ENCODE measurements around the gene PIK3AP1. TPM values are rescaled to one million over a fixed set of nuclear protein-coding genes. Genes with fewer than 3 reads are reported as not detected.
"Not testable (repeated sequence)": the region's sequence is repeated elsewhere in the genome, so short reads cannot be mapped to it uniquely, and the experiment has no call there.

PIK3AP1 gene
- total RNA-seq, 1 donor from 2014 or later, result not detected

DNA sequence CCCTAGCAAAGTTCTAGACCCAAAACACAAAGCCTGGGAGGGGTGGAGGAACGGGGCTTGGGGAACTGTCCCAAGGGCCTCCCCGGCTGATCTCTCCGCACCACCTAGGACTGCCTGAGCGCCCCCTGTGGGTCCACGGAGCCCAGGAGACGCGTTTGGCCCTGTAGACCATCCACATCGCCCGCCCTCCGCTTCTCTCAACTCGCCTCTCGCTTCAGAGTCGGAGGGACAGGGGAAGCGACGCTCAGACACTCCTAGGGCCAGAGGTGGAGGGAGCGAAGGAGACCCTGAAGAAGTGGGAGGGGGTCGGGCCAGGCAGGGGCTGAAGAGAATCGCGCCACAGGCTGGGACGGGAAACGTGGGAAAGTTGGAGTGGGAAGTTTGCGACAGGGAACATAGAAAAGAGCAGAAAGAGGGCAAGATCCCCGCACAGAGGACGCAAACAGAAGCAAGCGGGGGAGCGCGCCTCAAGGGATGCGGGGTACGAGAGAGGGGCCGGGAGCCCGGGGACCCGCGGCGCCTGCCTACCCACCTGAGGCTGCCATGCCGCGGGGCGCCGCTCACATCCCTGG is 378 bp downstream of the PIK3AP1 start:
- peak; percentile 11 for DNase-seq

DNA sequence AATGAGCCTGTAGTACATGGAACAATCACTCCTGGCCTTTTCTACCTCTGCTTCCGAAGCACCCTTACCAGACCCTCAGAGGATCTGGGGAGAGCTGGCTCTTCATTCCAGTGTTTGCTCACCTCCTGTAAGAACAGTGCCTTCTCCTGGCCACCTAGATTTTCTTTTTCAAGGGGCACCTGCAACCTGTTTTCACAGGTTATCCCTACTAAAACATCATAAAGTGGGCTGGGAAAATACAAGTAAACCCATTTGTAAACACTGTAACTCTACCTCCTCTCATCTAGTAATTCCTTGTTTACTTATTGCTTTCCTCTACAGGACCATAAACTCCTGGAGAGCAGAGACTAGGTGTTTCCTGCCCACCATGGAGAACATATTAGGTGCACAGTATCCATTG is 1.1 kb downstream of the PIK3AP1 start:
- no peak for DNase-seq

DNA sequence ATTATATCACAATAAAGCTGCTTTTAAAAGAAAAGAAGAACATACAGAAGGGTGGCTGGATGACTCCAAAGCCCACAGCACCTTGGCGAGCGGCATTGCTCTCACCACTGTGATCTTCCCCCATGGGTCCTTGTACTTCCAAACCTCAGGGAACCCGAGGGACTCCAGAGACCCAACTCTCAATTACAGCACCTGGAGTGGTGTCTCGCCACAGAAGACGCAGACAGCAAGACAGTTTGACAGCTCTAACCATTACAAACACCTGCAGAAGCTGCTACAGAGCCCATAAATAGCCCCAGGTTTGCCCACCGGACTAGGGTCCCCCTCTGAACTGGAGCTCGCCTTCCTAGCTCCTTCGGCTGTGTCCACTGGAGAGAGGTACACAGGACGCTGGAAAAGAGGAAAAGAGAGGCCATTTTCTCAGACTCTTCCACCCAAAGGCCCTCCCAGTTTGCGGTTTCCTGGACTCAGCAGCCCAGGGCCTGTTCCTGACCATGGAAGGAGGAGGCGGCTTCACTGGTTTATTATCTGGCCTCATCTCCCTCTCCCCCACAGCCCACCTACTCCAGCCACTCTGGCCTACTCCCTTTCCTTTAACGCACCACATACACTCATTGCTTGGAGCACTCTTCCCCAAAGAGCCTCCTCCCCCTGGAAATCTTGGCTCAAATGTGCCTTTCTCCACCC is 1.9 kb downstream of the PIK3AP1 start:
- DNase-seq, result no peak

DNA sequence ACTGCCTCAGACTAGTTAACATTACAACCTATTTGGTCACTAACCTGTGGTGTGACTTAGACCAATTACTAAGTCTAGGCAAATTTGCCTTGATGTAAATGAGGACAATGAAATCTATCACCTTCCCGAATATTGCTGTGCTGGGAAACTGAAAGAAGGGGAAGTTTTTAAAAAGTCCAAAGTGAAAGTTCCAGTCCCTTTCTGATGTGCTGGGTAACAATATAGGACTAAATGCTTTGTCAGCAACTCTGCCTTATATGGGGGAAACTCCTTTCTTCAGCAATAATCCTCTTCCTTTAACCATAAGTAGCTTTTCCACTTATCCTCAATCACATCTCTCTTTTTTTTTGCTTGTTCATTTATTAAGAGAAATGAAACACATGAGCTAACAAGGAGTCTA is 3.9 kb downstream of the PIK3AP1 start:
- DNase-seq, result no peak

DNA sequence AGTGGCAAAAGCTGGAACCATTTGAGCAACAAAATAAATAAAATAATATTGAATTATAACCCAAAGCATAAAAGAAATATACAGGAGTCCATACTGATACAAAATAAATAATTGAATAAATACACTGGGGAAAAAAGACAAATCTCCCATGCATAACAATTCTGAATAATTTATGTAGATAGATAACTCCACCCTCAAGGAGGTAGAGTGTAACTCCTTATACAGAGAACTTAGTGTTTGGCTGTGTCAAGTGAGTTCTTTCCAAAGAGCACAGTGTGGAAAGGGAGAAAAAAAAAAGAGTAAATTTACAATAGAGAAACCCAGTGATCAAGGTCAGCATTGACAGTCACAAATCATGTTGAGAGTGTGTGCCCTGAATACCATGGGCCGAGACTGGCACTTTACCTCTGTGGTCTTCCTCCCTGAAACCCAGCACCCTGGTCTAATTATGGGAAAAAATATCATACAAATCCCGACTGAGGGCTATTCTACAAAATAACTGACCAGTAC is 5.5 kb downstream of the PIK3AP1 start:
- DNase-seq, result no peak

DNA sequence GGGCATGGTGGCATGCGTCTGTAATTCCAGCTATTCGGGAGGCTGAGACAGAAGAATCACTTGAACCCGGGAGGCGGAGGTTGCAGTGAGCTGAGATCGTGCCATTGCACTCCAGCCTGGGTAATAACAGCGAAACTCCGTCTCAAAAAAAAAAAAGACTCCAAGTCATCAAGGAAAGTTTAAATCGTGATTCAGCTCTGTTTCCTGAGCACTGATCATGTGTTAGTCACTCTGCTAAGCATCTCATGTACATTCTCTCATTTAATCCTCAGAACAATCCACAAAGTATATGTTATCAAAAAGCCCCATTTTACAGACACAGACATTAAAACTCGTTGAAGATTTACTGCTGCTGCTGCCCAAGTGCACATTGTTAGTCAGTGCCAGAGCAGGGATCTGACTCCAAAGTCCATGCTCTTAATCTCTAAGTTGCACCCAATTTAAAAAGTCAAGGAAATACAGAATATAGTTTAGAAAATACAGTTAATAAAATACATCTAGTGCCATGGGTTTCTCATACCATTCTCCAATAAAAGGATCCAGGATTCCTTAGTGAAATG is 6.2 kb downstream of the PIK3AP1 start:
- DNase-seq, result peak; percentile 44

DNA sequence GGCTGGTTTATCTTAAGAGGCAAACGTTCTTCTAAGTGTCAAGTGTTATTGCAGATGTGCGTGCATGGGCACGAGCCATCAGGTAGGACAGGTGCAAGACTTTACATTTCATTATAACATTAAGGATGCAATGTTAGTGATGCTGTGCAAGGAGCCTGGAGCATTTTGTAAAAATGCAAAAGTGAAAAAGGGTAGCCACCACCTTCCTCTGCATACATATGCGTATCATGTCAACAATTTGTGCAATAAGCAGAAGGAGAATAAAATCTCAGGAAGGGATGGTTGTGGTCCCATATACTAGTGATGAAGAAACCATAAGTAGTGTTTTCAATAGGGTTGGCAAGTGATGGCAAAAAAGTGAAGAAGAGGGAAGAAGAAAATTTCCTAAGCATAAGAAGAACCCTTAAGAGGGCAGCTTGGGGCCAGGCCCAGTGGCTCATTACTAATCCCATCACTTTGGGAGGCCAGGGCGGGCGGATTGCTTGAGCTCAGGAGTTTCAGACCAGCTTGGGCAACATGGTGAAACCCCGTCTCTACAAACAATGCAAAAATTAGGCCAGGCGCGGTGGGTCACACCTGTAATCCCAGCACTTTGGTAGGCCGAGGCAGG is 7.5 kb downstream of the PIK3AP1 start:
- DNase-seq, result no peak

DNA sequence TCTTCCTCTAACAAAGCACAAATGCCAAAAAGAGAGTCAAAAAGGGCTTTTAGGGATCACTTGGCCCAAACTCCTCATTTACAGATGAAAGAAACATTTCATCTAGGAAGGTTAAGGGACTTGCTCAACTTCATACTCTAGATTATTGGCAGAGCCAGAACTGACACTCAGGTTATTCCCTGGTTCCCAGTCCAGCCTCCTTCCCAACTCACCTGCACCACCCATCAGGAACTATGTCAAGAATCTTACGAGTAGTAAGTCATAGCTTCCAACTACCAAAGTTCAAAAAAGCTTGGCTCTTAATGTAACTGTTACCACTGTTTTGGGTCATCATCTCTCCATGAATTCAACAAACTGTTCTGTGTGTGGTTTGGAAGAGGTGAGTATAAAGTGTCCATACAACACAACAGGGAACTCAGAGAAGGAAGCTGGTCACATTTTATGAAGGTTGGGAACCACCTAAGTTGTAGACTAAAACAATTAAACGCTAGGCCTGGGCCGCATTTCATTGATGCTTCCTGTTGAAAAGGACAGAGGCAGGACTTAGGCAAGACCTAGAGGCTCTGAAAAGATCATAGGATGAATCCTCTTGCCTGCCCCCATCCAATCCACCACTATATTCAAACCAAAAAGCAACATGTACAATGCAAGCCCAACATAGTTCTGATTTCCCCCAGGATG is 9.1 kb downstream of the PIK3AP1 start:
- DNase-seq, result no peak

DNA sequence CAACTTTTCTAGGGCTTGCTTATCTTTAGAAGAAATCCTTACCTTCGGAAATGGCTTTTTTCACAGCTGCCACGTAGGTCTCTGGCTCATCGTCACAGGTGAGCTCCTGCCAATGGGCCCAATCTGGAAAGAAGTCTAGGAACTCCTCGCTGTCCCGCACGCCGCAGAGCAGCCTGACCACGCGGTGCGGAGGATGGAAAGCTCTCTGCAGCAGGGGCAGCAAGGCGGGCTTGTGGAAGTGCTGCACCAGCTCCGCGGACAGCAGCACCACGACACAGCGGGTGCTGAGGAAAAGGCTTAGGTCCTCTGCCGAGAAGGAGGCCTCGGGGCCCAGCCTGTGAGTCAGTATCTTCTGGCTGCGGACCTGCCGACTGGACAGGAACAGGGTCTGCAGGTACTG is 10.8 kb downstream of the PIK3AP1 start:
- no peak for DNase-seq

DNA sequence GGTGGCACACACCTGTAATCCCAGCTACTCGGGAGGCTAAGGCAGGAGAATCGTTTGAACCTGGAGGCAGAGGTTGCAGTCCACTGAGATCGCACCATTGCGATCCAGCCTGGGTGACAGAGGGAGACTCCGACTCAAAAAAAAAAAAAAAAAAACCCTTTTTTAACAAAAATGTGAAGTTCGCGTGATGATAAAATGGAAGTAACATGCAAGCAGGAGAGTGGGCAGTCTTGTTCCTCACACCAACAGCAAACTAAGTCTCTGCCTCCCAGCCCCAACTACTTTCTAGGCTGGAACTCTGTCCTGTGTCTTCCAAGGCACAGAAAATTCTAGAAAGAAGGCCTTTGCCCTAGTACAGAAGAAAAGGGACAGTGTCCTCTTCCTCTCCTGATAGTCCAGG is 11.3 kb downstream of the PIK3AP1 start:
- no peak for DNase-seq

DNA sequence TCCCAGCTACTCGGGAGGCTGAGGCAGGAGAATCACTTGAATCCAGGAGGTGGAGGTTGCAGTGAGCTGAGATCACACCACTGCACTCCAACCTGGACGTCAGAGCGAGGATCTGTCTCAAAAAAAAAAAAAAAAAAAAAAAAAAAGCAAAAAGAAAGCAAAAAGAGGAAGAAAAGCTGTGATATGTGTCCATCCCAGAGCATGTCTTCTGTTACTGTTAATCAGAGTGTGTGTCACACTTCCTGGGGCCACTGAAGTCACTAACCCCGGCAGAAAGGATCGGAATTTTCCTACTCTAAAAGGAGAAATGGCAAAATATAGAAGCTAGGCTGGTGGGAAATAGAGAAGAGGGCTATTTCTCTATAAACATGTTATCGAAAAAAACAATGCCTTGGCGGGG is 11.9 kb downstream of the PIK3AP1 start:
- DNase-seq, result no peak

DNA sequence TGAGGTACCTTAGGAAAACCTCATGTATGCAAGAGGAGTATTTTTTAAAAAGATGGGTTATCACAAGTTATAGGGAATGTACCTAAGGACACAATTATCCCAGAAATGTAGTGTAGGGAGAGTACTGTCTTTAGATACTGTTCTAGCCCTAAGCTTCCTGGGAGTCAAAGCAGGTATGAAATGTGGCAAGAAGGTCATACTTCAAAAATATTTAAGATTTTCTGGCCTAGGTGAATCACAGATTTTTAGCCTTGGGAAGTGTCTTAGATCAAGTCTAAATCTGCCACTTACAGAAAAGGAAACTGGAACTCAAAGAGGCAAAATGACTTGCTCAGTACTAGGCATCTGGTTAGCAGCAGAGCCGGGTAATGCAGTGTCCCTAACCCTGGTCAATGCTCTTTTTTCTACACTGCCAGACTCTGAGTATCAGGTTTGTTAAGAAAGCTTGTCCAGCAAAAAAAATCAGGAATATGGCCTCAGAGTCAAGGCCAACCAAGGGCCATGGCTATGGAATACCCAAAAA is 13.9 kb downstream of the PIK3AP1 start:
- DNase-seq, result no peak

DNA sequence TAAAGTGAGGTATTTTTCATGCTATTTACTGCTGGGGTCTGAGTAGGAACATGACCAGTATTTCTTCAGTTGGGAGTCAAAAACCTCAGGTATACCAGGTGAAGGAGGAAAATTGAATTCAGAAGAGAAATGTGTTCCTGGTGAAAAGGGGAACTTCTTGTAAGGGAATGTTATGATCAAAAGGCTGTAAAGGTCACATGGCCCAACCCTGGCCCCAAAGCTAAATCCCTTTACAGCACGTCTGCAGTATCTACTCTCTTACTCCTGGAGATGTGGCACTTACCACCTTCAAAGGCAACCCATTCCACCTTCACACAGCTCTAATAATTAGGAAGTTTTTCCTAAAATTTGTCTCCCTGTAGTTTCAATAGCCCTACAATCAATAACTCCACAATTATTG is 15.2 kb downstream of the PIK3AP1 start:
- no peak for DNase-seq

DNA sequence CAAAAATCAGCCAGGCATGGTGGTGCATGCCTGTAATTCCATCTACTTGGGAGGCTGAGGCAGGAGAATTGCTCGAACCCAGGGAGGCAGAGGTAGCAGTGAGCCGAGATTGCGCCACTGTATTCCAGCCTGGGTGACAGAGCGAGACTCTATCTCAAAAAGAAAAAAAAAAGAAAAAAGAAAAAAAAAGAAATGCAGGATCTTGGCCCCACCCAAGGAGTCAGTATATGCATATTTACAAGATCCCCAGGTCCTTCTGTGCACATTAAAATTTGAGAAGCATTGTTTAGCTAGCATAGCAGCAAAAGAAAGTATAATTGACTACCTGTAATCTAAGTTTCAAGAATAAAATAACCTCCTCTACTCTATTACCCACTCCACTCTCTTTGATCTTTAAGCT is 15.8 kb downstream of the PIK3AP1 start:
- no peak for DNase-seq

DNA sequence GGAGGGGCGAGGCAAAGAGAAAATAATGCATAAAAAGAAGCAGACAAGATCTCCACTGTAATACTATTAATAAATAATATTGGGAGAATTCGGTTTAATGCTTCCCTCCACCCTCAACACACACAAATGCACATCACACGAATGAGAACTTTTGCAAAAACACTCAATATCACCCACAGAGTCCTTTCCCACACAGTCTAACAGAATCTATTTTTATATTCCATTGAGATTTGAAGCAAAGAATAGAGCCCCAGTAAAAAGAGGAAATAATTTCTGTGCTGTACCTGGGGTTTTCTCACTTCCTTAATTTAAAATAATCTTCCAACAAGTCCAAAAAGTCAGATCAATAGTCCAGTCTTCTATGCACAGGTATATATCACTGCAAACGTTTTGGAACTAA is 17.0 kb downstream of the PIK3AP1 start:
- DNase-seq, result no peak

DNA sequence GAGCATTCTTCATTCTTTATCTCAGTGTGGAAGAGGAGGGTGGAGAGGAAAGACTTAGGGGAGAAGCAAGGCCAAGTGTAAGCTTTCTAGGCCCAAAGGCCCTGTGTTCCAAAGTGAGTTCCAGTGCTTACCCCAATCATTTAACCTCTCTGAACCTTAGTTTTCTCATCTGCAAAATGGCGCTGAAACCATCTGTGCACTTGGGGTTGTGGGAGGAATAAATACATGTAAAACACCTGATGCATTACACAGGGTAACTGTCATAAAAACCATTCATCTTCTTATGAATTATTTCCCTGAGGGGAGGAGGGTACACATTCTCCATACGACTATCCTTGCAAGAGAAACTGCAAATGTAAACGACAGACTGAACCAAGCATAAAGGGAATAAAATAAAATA is 19.0 kb downstream of the PIK3AP1 start:
- no peak for DNase-seq

DNA sequence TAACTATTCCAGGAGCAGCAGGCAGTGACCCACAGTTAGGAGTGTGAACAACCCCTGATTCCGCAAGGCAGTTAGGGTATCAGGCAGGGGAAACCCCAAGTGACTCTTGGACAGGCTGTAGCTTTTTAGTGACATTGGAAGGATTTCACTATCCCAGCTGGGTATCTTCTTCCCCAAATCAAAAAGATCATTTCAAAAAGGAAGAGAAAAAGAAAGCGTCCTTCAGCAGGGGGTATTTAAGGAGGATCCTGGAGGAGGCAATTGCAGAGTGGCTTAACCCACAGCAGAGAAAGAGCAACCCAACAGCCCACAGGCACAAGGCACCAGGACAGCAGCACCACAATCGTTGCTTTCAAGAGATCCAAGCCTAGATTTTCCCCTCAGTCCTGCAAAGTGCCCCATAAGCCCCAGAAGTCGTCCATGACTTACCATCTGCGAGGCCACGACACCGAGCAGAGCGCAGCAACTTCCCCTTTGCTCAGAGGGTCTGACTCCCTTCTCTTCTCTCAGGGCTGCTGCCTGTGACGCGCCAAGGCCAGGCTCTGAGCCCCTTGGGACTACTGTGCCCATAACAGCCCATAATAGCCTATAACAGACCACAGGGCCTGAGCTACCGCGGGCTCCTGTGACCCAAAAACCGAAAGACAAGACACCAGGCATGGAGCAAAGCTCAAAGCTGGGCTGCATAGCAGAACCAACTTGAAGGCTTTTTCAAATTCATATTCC is 19.8 kb downstream of the PIK3AP1 start:
- no peak for DNase-seq

DNA sequence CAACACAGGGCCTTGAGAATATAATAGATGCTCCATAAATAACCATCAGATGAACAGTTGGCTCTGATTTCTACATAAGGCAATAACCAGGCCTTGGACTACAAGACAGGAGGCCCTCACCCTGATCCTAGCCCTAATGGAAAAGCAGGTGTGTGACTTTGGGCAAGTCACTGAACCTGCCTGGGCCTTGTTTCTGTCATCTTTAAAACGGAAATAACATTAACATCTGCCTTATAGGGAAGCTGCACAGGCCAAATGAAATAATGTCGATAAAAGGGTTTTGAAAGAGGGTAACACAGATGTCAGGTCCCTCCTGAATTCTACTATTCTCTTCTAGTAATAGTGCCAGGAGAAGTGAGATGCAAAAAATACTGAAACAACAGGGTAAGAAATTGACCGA is 20.7 kb downstream of the PIK3AP1 start:
- no peak for DNase-seq

DNA sequence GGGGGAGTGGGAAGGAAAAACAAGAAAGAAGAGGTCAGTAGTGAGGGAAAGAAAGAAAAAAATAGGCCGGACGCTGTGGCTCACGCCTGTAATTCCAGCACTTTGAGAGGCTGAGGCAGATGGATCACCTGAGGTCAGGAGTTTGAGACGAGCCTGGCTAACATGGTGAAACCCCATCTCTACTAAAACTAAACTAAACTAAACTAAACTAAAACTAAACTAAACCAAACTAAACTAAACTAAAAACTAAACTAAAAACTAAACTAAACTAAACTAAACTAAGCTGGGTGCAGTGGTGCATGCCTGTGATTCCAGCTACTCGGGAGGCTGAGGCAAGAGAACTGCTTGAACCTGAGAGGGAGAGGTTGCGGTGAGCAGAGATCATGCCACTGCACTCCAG is 22.0 kb downstream of the PIK3AP1 start:
- DNase-seq, result not testable (repeated sequence)

DNA sequence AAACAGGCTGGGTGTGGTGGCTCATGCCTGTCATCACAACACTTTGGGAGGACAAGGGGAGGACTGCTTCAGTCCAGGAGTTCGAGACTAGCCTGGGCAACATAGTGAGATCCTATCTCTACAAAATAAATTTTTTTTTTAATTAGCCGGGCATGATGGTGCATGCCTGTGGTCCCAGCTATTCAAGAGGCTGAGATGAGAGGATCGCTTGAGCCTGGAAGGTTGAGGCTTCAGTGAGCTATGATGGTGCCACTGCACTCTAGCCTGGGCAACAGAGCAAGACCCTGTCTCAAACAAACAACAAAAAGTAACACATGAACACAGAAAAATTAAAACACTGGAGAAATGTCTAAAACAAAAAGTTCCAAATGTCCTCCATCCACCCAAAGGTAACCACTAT is 22.9 kb downstream of the PIK3AP1 start:
- no peak for DNase-seq

DNA sequence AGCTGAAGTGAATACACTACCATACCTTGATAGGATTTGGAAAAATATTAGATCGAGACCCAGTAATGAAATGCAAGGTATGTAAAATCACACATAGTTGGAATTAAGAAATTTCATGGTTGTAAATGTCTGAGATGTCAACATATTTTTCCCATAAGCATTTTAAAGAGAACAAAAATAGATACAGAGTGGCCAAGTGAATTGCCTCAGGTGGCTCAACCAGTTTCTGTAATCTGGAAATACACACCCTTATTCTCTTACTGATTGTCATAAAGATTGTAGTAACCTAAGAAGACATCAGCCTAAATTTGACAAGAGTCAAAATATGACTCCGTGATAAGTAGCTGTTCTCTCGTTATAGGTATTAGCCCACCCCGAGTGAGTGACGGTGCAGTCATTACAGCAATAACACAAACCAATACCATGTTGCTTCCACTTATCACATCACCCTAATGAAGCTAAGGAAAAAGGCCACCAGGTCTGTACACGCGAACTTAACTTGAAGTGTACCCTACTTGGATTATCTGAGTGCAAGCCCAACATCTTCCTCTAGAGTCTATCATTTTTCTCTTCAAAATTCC is 23.4 kb downstream of the PIK3AP1 start:
- DNase-seq, result no peak
